SJCRH30 (cell line): ENCODE measurements around the gene NUTM1. TPM values are rescaled to one million over a fixed set of nuclear protein-coding genes. Genes with fewer than 3 reads are reported as not detected.
"Not testable (repeated sequence)": the region's sequence is repeated elsewhere in the genome, so short reads cannot be mapped to it uniquely, and the experiment has no call there.

Source experiments
- DNase-seq, 2 experiments: peaks; one replicate each; pipeline ENCODE4 v3.0.0-alpha.2; 2015 to 2020
- H3K27ac ChIP-seq: fragments of 250-450 bp; sonication (Bioruptor Pico); 2 replicates; pipeline ENCODE4 v1.5.1; 2020; ENCODE audit warnings: mild to moderate bottlenecking, moderate library complexity
- H3K27me3 ChIP-seq: fragments of 250-450 bp; sonication (Bioruptor Pico); 2 replicates; pipeline ENCODE4 v1.5.1; 2020; ENCODE audit warnings: mild to moderate bottlenecking, moderate library complexity
- H3K36me3 ChIP-seq: fragments of 250-450 bp; sonication (Bioruptor Pico); 2 replicates; pipeline ENCODE4 v1.5.1; 2020; ENCODE audit warnings: mild to moderate bottlenecking, moderate library complexity
- H3K4me1 ChIP-seq: fragments of 250-450 bp; sonication (Bioruptor Pico); 2 replicates; pipeline ENCODE4 v1.5.1; 2020; ENCODE audit warnings: mild to moderate bottlenecking, moderate library complexity
- H3K4me3 ChIP-seq: fragments of 250-450 bp; sonication (Bioruptor Pico); 2 replicates; pipeline ENCODE4 v1.5.1; 2020; ENCODE audit warnings: mild to moderate bottlenecking, moderate library complexity
- H3K9me3 ChIP-seq: fragments of 250-450 bp; sonication (Bioruptor Pico); replicated peaks from 2 replicates; pipeline ENCODE4 v1.5.1; 2020; ENCODE audit warnings: mild to moderate bottlenecking, moderate library complexity
- total RNA-seq: library from RNA; depleted of rRNA; stranded (reverse); fragments of >200 nt; shearing (Covaris generic); gene quantifications from 2 replicates; pipeline ENCODE4 v1.2.3, GENCODE V29; 2014

Gene NUTM1
- total RNA-seq, 1 experiment from 2014 or later: 0.04 TPM

DNA sequence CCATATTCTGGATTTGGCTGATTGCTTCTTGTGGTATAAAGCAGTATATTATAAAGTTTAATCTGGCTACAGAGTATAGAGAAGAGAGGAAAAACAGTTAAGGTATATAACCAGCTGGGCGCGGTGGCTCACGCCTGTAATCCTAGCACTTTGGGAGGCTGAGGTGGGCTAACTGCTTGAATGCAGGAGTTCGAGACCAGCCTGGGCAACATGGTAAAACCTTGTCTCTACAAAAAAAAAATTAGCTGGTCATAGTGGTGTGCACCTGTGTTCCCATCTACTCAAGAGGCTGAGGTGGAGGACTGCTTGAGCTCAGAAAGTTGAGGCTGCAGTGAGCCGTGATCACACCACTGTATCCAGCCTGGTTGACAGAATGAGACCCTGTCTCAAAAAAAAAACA lies 12.8 kb upstream of the NUTM1 start:
- H3K9me3 ChIP-seq: no peaks in the 10 kb centered on the region
- no peaks in the 10 kb centered on the region for H3K4me1 ChIP-seq
- no peaks in the 10 kb centered on the region for H3K27me3 ChIP-seq
- H3K27ac ChIP-seq: no peak overlapping the region
- DNase-seq: no peak
- H3K36me3 ChIP-seq: no peaks in the 10 kb centered on the region
- no peak overlapping the region for H3K4me3 ChIP-seq

DNA sequence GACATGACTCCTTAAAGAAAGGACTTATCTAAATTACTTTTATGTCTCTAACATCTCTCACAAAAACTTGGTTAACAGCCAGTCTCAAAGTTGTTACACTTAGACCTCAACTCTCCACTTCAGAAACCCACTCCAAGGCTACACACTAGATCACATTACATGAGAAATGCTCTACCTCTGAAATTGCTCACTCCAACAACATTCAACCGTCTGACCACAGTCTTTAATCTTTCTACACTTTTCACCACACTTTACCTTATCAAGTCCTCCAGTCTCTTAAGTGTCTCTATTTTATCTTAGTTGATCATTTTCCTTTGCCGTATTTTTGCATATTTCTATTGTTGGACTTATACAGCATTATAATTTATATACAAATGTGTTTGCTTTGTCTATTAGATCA lies 11.3 kb upstream of the NUTM1 start:
- no peaks in the 10 kb centered on the region for H3K9me3 ChIP-seq
- H3K27ac ChIP-seq: no peak overlapping the region
- no peak for DNase-seq
- H3K4me3 ChIP-seq: no peak overlapping the region
- H3K36me3 ChIP-seq: no peaks in the 10 kb centered on the region
- no peaks in the 10 kb centered on the region for H3K27me3 ChIP-seq
- H3K4me1 ChIP-seq: no peaks in the 10 kb centered on the region

GRCh38 chr15:34332553-34333120 lies 10.5 kb upstream of the NUTM1 start:
- no peaks in the 10 kb centered on the region for H3K36me3 ChIP-seq
- no peak overlapping the region for H3K4me3 ChIP-seq
- no peak overlapping the region for H3K27ac ChIP-seq
- no peak for DNase-seq
- no peaks in the 10 kb centered on the region for H3K4me1 ChIP-seq
- no peaks in the 10 kb centered on the region for H3K9me3 ChIP-seq
- H3K27me3 ChIP-seq: no peaks in the 10 kb centered on the region

DNA sequence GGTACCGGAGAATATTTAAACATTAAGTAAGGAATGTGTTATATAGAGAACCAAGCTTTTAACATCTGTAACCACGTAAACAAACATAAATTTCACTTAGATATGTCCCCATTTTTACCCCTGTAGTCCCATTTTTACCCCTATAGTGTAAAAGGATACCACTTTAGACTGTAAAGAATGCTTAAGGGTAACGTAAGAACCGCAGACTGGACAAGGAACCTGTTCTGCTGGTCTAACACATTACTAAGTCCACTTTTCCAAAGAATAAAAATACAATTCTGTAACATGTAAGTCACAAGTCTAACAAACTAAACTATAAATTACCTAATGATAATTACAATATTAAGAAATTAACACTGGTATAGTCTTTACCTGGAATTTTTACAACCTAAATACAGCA lies 8.4 kb upstream of the NUTM1 start:
- Histone ChIP-seq H3K4me3 (no peak overlapping the region), H3K4me1 (no peaks in the 10 kb centered on the region), H3K36me3 (peaks cover 5% of the 10 kb centered on the region), H3K9me3 (no peaks in the 10 kb centered on the region), H3K27me3 (no peaks in the 10 kb centered on the region), H3K27ac (no peak overlapping the region)
- no peak for DNase-seq

- H3K36me3 ChIP-seq: peaks cover 10% of the 10 kb centered on the region
- H3K27me3 ChIP-seq: no peaks in the 10 kb centered on the region
- H3K4me1 ChIP-seq: no peaks in the 10 kb centered on the region
- DNase-seq: no peak
- H3K9me3 ChIP-seq: no peaks in the 10 kb centered on the region
- no peak overlapping the region for H3K27ac ChIP-seq
- no peak overlapping the region for H3K4me3 ChIP-seq
Measured at GRCh38 chr15:34335176-34336032, 7.7 kb upstream of the NUTM1 start.

DNA sequence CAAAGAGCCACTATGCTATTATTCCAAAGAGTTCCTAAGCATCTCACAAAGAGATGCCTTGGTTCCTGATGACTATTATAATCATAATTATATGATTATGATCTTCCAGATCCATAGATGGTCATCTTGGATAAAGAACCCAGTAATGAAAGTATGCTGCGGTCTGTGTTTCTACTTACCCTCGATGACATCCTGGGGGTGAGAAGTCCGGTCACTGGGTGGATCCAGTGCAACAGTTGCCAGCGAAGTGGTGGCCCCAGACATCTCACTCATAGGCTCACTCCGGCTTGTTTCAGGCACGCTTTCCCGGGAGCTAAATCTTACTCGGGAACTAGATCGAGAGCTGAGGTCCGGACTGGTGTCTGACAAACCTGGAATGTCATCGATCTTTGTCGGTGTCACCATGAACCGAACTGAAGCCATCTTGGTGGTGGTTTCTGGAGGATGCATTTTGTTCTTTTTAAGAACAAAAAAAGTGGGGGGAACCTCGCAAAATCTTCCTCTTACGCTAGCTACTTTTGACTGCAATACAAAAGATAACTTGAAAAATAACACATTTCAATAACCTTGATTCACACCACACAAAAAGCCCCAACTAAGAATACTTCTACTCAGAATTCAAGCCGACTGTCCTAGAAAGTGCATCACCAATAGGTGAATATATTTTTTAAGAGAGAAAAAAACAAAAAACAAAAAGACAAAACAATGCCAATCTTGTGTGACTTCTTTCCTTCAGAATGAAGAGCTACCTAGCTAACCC lies 6.7 kb upstream of the NUTM1 start:
- H3K4me3 ChIP-seq: no peak overlapping the region
- no peaks in the 10 kb centered on the region for H3K4me1 ChIP-seq
- no peaks in the 10 kb centered on the region for H3K9me3 ChIP-seq
- no peak for DNase-seq
- H3K27ac ChIP-seq: no peak overlapping the region
- peaks cover 20% of the 10 kb centered on the region for H3K36me3 ChIP-seq
- no peaks in the 10 kb centered on the region for H3K27me3 ChIP-seq

DNA sequence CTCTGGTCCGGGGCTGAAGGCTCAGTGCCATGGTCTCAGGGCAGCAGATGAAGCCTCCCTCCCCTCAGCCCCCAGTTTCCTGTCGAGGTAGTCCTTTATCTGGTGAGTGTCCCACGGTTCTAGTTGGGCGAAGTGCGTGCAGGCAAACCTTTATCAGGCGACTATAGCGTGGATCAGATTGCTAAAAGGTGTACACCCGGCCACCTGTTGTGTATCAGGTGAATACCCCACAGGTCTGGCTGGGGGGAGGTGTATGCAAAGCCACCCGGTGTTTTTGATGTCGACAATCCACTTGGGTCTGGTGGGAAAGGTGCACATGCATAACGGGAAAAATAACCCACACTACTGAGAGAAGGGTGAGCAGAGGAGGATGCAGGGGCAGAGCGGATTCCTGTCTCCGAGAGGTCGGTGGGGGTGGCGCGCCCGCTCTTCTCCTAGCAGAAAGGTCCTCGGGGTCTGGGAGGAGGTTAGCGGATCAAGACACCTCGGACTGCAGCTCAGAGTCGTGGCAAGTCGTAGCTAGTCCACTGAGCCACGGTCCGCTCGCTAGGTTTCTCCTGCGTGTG lies 6.0 kb upstream of the NUTM1 start:
- DNase-seq: peak in 1 of 2 experiments; percentile 5
- no peaks in the 10 kb centered on the region for H3K27me3 ChIP-seq
- peak overlapping the region; percentile 98 for H3K4me3 ChIP-seq
- peaks cover 22% of the 10 kb centered on the region for H3K36me3 ChIP-seq
- no peaks in the 10 kb centered on the region for H3K9me3 ChIP-seq
- peak overlapping the region; percentile 65 for H3K27ac ChIP-seq
- no peaks in the 10 kb centered on the region for H3K4me1 ChIP-seq

DNA sequence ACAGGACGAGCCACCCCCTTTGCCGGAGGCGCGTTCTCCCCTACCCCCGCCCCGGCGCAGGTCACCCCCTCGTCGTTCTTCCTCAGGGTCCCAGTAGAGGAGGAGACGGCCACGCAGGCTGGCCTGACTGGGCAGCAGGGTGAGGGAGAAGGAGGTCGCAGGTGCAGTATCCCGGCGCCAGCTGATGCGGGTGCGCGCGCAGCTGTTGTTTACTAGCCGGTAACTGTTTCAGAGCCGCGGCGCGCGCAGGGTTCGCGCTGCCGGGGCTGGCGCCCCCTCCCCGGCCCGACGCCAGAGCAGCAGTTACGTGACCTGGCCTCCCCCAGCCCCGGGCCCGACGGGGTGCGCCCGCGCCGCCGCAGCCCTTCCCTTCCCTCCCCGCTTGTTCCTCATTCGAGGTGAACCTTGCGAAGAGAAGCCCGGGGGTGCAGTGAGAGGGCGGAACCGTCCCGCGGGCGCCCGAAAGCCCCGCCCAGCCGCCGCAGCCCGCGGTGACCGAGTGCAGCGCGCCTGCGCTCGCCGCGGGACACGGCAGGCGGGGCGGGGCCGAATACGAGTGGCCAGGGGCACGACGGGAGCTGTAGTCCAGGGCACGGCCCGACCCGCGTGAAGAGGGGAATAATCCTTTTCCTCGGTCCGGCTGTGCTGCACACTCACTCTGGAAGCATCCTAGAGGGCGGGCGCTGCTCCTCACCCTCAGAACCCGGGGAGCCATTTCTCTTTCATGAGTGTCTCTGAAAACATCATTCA lies 5.4 kb upstream of the NUTM1 start, which contains the start of gene SLC12A6:
SLC12A6 (minus strand) TSS at position 225 of the 750 bp plus-strand sequence. CDS start 1,101 bp downstream, outside the sequence.
- H3K4me1 ChIP-seq: no peaks in the 10 kb centered on the region
- no peaks in the 10 kb centered on the region for H3K9me3 ChIP-seq
- H3K27ac ChIP-seq: peak within 1 kb of the TSS; percentile 65

DNA sequence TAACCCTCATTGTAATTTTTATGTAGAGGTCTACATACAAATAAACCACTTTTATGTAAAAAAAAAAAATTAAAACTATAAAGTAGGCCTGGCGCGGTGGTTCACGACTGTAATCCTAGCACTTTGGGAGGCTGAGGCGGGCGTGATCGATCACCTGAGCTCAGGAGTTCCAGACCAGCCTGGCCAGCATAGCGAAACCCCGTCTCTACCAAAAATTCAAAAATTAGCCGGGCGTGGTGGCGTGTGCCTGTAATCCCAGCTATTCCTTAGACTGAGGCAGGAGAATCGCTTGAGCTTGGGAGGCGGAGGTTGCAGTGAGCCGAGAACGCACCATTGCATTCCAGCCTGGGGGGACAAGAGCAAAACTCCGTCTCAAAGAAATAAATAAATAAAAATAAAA lies 4.8 kb upstream of the NUTM1 start:
- H3K27me3 ChIP-seq: no peaks in the 10 kb centered on the region
- no peaks in the 10 kb centered on the region for H3K9me3 ChIP-seq
- no peak for DNase-seq
- peak overlapping the region; percentile 38 for H3K27ac ChIP-seq
- no peaks in the 10 kb centered on the region for H3K4me1 ChIP-seq
- H3K36me3 ChIP-seq: peaks cover 22% of the 10 kb centered on the region
- H3K4me3 ChIP-seq: peak overlapping the region; percentile 98

More for the DNA sequence above, 5.4 kb upstream of the NUTM1 start, which contains the start of gene SLC12A6:
- Histone ChIP-seq H3K27me3 (no peaks in the 10 kb centered on the region), H3K36me3 (peaks cover 22% of the 10 kb centered on the region), H3K4me3 (peak within 1 kb of the TSS; percentile 98)
- peak; percentile 95 to 96 for DNase-seq

- DNase-seq: no peak
- H3K4me3 ChIP-seq: no peak overlapping the region
- H3K36me3 ChIP-seq: peaks cover 22% of the 10 kb centered on the region
- no peaks in the 10 kb centered on the region for H3K27me3 ChIP-seq
- H3K9me3 ChIP-seq: no peaks in the 10 kb centered on the region
- H3K27ac ChIP-seq: no peak overlapping the region
- H3K4me1 ChIP-seq: no peaks in the 10 kb centered on the region
Measured at GRCh38 chr15:34339946-34340345, 3.2 kb upstream of the NUTM1 start.

GRCh38 chr15:34341381-34342212 lies 1.5 kb upstream of the NUTM1 start:
- H3K9me3 ChIP-seq: no peaks in the 10 kb centered on the region
- H3K4me3 ChIP-seq: peak overlapping the region; percentile 76
- no peak overlapping the region; the same call in 1 of the 2 replicates for H3K27ac ChIP-seq
- DNase-seq: no peak
- H3K36me3 ChIP-seq: peaks cover 22% of the 10 kb centered on the region
- no peaks in the 10 kb centered on the region for H3K4me1 ChIP-seq
- H3K27me3 ChIP-seq: no peaks in the 10 kb centered on the region

DNA sequence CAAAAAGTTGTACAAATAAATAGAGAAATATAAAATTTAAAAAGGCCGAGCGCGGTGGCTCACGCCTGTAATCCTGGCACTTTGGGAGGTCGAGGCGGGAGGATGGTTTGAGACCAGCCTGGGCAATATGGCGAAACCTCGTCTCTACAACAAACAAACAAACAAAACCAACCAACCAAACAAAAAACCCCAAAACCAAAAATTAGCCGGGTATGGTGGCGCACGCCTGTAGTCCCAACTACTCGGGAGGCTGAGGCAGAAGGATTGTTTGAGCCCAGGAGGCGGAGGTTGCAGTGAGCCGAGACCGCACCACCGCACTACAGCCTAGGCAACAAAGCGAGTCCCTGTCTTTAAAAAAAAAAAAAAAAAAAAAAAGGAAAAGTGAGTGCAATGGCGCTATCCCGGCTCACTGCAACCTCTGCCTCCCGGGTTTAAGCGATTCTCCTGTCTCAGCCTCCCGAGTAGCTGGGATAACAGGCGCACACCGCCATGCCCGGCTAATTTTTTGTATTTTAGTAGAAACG lies 840 bp upstream of the NUTM1 start:
- H3K27ac ChIP-seq: peak overlapping the region; percentile 80
- peak overlapping the region; percentile 76 for H3K4me3 ChIP-seq
- H3K27me3 ChIP-seq, H3K9me3 ChIP-seq, DNase-seq, H3K4me1 ChIP-seq: not testable (repeated sequence)
- peaks cover 22% of the 10 kb centered on the region for H3K36me3 ChIP-seq

DNA sequence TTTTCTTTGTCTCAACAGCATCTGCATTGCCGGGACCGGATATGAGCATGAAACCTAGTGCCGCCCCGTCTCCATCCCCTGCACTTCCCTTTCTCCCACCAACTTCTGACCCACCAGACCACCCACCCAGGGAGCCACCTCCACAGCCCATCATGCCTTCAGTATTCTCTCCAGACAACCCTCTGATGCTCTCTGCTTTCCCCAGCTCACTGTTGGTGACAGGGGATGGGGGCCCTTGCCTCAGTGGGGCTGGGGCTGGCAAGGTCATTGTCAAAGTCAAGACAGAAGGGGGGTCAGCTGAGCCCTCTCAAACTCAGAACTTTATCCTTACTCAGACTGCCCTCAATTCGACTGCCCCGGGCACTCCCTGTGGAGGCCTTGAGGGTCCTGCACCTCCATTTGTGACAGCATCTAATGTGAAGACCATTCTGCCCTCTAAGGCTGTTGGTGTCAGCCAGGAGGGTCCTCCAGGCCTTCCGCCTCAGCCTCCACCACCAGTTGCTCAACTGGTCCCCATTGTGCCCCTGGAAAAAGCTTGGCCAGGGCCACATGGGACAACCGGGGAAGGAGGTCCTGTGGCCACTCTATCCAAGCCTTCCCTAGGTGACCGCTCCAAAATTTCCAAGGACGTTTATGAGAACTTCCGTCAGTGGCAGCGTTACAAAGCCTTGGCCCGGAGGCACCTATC lies 5.0 kb downstream of the NUTM1 start:
- Histone ChIP-seq H3K36me3 (no peaks in the 10 kb centered on the region), H3K4me3 (no peak overlapping the region), H3K9me3 (no peaks in the 10 kb centered on the region), H3K27me3 (0 out of 2 replicates have a peak, but pooled peaks cover 4% of the 10 kb centered on the region), H3K4me1 (no peaks in the 10 kb centered on the region), H3K27ac (no peak overlapping the region)
- DNase-seq: no peak
